Osteocyte (in vitro differentiated cells): ENCODE measurements around the gene EPS15. TPM values are rescaled to one million over a fixed set of nuclear protein-coding genes. Genes with fewer than 3 reads are reported as not detected.
"Not testable (repeated sequence)": the region's sequence is repeated elsewhere in the genome, so short reads cannot be mapped to it uniquely, and the experiment has no call there.

Experiments used
- DNase-seq: peaks from one replicate; pipeline ENCODE4 v3.0.0; 2021; ENCODE audit warnings: mixed read lengths; ENCODE audit not compliant: unreplicated experiment; ENCODE audit errors: extremely low spot score
- H3K27ac Mint-ChIP-seq: one replicate; pipeline ENCODE4 v1.8.0; 2021; ENCODE audit warnings: mild to moderate bottlenecking, mixed read lengths; ENCODE audit not compliant: unreplicated experiment
- H3K27me3 Mint-ChIP-seq: one replicate; pipeline ENCODE4 v1.8.0; 2021; ENCODE audit warnings: mixed read lengths; ENCODE audit not compliant: unreplicated experiment
- H3K36me3 Mint-ChIP-seq: one replicate; pipeline ENCODE4 v1.8.0; 2021; ENCODE audit warnings: mixed read lengths; ENCODE audit not compliant: unreplicated experiment
- H3K4me1 Mint-ChIP-seq: one replicate; pipeline ENCODE4 v1.8.0; 2021; ENCODE audit warnings: mixed read lengths; ENCODE audit not compliant: unreplicated experiment
- H3K4me3 Mint-ChIP-seq: one replicate; pipeline ENCODE4 v1.8.0; 2021; ENCODE audit warnings: mild to moderate bottlenecking, moderate library complexity, mixed read lengths; ENCODE audit not compliant: unreplicated experiment
- H3K9me3 Mint-ChIP-seq: one replicate; pipeline ENCODE4 v1.8.0; 2021; ENCODE audit warnings: mixed read lengths; ENCODE audit not compliant: unreplicated experiment
- total RNA-seq: library from RNA; stranded (reverse); gene quantifications from 2 replicates; pipeline ENCODE4 v1.2.1, GENCODE V29; 2021
- TF ChIP-seq, protein P1 (sequence below): fragments of 200-600 bp; sonication (generic); IDR thresholded peaks from 2 replicates; pipeline ENCODE4 v1.5.0; 2021; ENCODE audit warnings: antibody characterized with exemption, mild to moderate bottlenecking, moderate library complexity

Gene EPS15
- total RNA-seq, 1 donor from 2014 or later, result 62.4 TPM

DNA sequence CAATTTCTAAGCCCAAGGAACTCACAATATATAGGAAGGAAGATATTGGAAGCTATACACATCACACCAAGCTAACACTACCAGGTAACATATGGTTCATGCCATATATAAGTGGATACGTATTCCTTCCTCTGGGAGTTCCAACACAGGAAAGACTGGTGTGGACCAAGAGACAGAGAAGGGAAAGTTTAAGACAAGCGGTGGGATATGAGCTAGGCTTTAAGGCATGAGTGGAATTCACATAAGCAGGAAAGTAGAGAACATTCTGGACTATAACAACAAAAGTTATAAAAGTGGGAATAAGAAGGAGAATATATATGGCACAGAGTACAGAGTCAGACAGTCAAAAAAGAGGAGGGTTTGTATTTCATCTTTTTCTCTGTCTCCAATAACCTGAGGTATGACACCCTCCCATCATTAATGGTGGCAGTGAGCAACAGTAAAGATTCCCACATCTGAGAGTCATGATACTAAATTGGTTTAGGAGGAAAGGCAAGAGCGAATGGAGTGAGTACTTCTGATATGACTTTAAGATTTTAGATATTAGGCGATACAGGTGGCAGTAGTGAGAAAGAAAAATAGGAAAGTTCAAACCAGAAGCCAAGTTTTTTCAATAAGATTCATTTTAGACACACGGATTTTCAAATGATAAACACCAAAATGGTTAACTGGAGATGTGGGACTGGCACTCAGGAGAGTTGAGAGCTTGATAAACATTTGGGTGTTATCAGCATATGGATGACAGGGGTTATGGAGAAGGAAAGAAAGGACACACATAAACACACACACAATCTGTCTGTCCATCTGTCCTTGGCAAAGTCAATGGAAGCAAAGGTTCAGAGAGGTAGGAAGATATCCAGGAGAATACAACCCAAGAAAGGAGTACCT lies 101.3 kb downstream of the EPS15 start:
- Mint-ChIP-seq H3K36me3 (peaks cover 21% of the 10 kb centered on the region), H3K27me3 (no peaks in the 10 kb centered on the region), H3K4me3 (no peak overlapping the region), H3K4me1 (peaks cover 46% of the 10 kb centered on the region), H3K9me3 (no peaks in the 10 kb centered on the region), H3K27ac (peak overlapping the region; percentile 78)
- TF ChIP-seq, protein P1, sequence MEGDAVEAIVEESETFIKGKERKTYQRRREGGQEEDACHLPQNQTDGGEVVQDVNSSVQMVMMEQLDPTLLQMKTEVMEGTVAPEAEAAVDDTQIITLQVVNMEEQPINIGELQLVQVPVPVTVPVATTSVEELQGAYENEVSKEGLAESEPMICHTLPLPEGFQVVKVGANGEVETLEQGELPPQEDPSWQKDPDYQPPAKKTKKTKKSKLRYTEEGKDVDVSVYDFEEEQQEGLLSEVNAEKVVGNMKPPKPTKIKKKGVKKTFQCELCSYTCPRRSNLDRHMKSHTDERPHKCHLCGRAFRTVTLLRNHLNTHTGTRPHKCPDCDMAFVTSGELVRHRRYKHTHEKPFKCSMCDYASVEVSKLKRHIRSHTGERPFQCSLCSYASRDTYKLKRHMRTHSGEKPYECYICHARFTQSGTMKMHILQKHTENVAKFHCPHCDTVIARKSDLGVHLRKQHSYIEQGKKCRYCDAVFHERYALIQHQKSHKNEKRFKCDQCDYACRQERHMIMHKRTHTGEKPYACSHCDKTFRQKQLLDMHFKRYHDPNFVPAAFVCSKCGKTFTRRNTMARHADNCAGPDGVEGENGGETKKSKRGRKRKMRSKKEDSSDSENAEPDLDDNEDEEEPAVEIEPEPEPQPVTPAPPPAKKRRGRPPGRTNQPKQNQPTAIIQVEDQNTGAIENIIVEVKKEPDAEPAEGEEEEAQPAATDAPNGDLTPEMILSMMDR, result no peak
- no peak for DNase-seq

DNA sequence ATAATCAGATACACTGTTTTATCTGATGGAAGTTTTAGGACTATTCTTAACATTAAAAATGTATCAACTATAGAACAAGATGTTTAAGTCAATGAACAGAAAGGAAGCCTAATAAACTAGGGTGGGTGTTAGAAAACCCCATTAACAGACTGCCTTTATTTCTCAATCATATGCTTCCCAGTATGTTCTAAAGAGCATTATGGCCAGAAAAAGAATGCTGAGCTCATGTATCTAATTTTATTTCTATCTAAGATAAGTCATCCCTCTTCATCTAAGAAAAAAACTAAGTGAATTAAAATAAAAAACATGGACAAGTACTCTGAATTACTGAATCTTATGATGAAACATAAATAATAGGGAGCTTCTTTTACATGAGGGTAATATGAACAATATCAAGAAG lies 102.2 kb downstream of the EPS15 start:
- Mint-ChIP-seq H3K9me3 (no peaks in the 10 kb centered on the region), H3K27me3 (no peaks in the 10 kb centered on the region), H3K36me3 (peaks cover 21% of the 10 kb centered on the region), H3K4me1 (peaks cover 40% of the 10 kb centered on the region), H3K4me3 (no peak overlapping the region), H3K27ac (peak overlapping the region; percentile 78)
- TF ChIP-seq, protein P1, result no peak
- DNase-seq, result no peak

DNA sequence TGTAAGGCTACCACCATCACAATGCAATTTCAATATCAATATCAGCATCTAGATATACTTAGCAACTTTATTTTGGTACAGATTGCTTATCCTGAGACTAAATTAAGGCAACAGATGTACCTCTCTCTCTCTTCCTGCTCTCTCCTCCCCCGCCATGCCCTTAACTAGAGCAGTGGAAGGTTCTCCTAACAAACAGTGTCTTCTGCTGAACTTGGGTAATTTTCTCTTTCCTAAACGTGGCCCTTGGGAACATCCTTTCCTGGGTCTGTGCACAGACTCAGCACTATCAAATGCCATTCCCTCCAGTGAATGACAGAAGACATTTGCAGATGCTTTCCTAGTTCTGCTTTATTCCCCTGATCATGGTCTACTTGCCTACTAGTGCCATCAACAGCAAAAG lies 103.1 kb downstream of the EPS15 start:
- no peaks in the 10 kb centered on the region for H3K27me3 Mint-ChIP-seq
- peak overlapping the region; percentile 48 for H3K27ac Mint-ChIP-seq

GRCh38 chr1:51414811-51415210 lies 104.3 kb downstream of the EPS15 start:
- Mint-ChIP-seq H3K27ac (no peak overlapping the region), H3K4me3 (no peak overlapping the region), H3K9me3 (no peaks in the 10 kb centered on the region), H3K27me3 (no peaks in the 10 kb centered on the region), H3K36me3 (peaks cover 18% of the 10 kb centered on the region), H3K4me1 (peaks cover 41% of the 10 kb centered on the region)
- TF ChIP-seq, protein P1, result no peak
- no peak for DNase-seq

More for the DNA sequence above, 103.1 kb downstream of the EPS15 start:
- TF ChIP-seq, protein P1, result no peak
- Mint-ChIP-seq H3K4me3 (no peak overlapping the region), H3K9me3 (no peaks in the 10 kb centered on the region), H3K36me3 (peaks cover 21% of the 10 kb centered on the region), H3K4me1 (peaks cover 40% of the 10 kb centered on the region)
- no peak for DNase-seq

DNA sequence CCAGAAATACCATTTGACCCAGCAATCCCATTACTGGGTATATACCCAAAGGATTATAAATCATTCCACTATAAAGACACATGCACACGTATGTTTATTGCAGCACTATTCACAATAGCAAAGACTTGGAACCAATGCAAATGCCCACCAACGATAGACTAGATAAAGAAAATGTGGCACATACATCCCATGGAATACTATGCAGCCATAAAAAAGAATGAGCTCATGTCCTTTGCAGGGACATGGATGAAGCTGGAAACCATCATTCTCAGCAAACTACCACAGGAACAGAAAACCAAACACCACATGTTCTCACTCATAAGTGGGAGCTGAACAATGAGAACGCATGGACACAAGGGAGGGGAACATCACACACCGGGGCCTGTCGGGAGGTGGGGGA lies 107.2 kb downstream of the EPS15 start:
- peaks cover 15% of the 10 kb centered on the region for H3K36me3 Mint-ChIP-seq
- H3K9me3 Mint-ChIP-seq, H3K27ac Mint-ChIP-seq, H3K4me3 Mint-ChIP-seq, DNase-seq, H3K27me3 Mint-ChIP-seq: not testable (repeated sequence)
- peaks cover 18% of the 10 kb centered on the region for H3K4me1 Mint-ChIP-seq
